ENCODE data around the gene PHF2. TPM values are rescaled to one million over a fixed set of nuclear protein-coding genes. Genes with fewer than 3 reads are reported as not detected.

PHF2 gene
- total RNA-seq, 1 donor from 2014 or later, result 27.4 TPM

GRCh38 chr9:93658184-93658925 lies 82.0 kb downstream of the PHF2 start:
- no peak for TF ChIP-seq CTCF (IDR thresholded peaks at IDR 0.05; ENCODE audit: borderline replicate concordance)
- no peaks in the 10 kb centered on the region for H3K9me3 ChIP-seq (replicated peaks)
- peak; percentile 5 for DNase-seq
- intact Hi-C loops (cut with micrococcal nuclease), result no loop called here
- H3K27me3 ChIP-seq (ENCODE audit: low read depth), result no peaks in the 10 kb centered on the region
- H3K4me1 ChIP-seq, result no peaks in the 10 kb centered on the region
- H3K27ac ChIP-seq (replicated peaks), result no peak overlapping the region
- H3K4me3 ChIP-seq, result no peak overlapping the region
- H3K36me3 ChIP-seq, result peaks cover 85% of the 10 kb centered on the region

GRCh38 chr9:93659044-93659836 lies 82.9 kb downstream of the PHF2 start:
- Histone ChIP-seq H3K27me3 (ENCODE audit: low read depth) (no peaks in the 10 kb centered on the region), H3K9me3 (replicated peaks) (no peaks in the 10 kb centered on the region), H3K36me3 (peaks cover 85% of the 10 kb centered on the region), H3K4me1 (no peaks in the 10 kb centered on the region), H3K4me3 (no peak overlapping the region), H3K27ac (replicated peaks) (no peak overlapping the region)
- DNase-seq, result peak; percentile 3
- TF ChIP-seq CTCF (IDR thresholded peaks at IDR 0.05; ENCODE audit: borderline replicate concordance), result no peak
- intact Hi-C loops (cut with micrococcal nuclease), result no loop called here

GRCh38 chr9:93659837-93660177 lies 83.4 kb downstream of the PHF2 start:
- TF ChIP-seq CTCF (IDR thresholded peaks at IDR 0.05; ENCODE audit: borderline replicate concordance), result no peak
- peak; percentile 5 for DNase-seq
- intact Hi-C loops (cut with micrococcal nuclease), result no loop called here
- Histone ChIP-seq H3K9me3 (replicated peaks) (no peaks in the 10 kb centered on the region), H3K4me3 (no peak overlapping the region), H3K27ac (replicated peaks) (no peak overlapping the region), H3K27me3 (ENCODE audit: low read depth) (no peaks in the 10 kb centered on the region), H3K4me1 (no peaks in the 10 kb centered on the region), H3K36me3 (peaks cover 82% of the 10 kb centered on the region)

- Histone ChIP-seq H3K36me3 (peaks cover 83% of the 10 kb centered on the region), H3K27ac (replicated peaks) (no peak overlapping the region), H3K4me3 (no peak overlapping the region), H3K27me3 (ENCODE audit: low read depth) (no peaks in the 10 kb centered on the region), H3K9me3 (replicated peaks) (no peaks in the 10 kb centered on the region), H3K4me1 (no peaks in the 10 kb centered on the region)
- intact Hi-C loops (cut with micrococcal nuclease), result no loop called here
- TF ChIP-seq CTCF (IDR thresholded peaks at IDR 0.05; ENCODE audit: borderline replicate concordance), result no peak
- DNase-seq, result peak; percentile 4
These were observed 84.1 kb downstream of the PHF2 start for GRCh38 chr9:93660352-93661046.

GRCh38 chr9:93661591-93661990 lies 85.2 kb downstream of the PHF2 start:
- Histone ChIP-seq H3K36me3 (peaks cover 82% of the 10 kb centered on the region), H3K4me1 (no peaks in the 10 kb centered on the region), H3K9me3 (replicated peaks) (no peaks in the 10 kb centered on the region), H3K27ac (replicated peaks) (no peak overlapping the region), H3K4me3 (no peak overlapping the region), H3K27me3 (ENCODE audit: low read depth) (no peaks in the 10 kb centered on the region)
- no peak for DNase-seq
- TF ChIP-seq CTCF (IDR thresholded peaks at IDR 0.05; ENCODE audit: borderline replicate concordance), result no peak
- intact Hi-C loops (cut with micrococcal nuclease), result no loop called here

Data from left ventricle myocardium inferior (tissue), 1 donor.